SK-N-MC (cell line): ENCODE measurements around the gene DOCK9.

Experiments
- EZH2 ChIP-seq: fragments of 200-600 bp; sonication (generic); IDR thresholded peaks from one replicate; pipeline ENCODE4 v1.6.1; 2017; ENCODE audit warnings: antibody characterized with exemption
- FOXP2 ChIP-seq: optimal IDR thresholded peaks from 2 replicates; pipeline ENCODE3; 2011; ENCODE audit warnings: mild to moderate bottlenecking, moderate library complexity; ENCODE audit not compliant: insufficient read depth; ENCODE audit errors: extremely low read length, control extremely low read depth

- TF ChIP-seq EZH2 (no peak), FOXP2 (no peak)
Measured at GRCh38 chr13:98822225-98822606, 155.6 kb downstream of the DOCK9 start.
